ENCODE data around the gene NR3C2. TPM values are rescaled to one million over a fixed set of nuclear protein-coding genes. Genes with fewer than 3 reads are reported as not detected.

The NR3C2 gene
- total RNA-seq, 2 donors from 2014 or later: 14.6 to 17.4 TPM

GRCh38 chr4:148265627-148266026 is 176.6 kb downstream of the NR3C2 start:
- no peak for TF ChIP-seq POLR2A (IDR thresholded peaks at IDR 0.05)
- no peak for TF ChIP-seq CTCF (IDR thresholded peaks at IDR 0.05)
- TF ChIP-seq POLR2AphosphoS5 (IDR thresholded peaks at IDR 0.05): no peak
- no peaks in the 10 kb centered on the region for H3K27me3 ChIP-seq (replicated peaks; ENCODE audit: insufficient read depth)
- H3K4me1 ChIP-seq (replicated peaks): no peaks in the 10 kb centered on the region
- no peak for DNase-seq (ENCODE audit: low spot score)
- no peak overlapping the region for H3K4me3 ChIP-seq
- no peaks in the 10 kb centered on the region for H3K36me3 ChIP-seq
- intact Hi-C loops (cut with DNase I): no loop called here
- WGBS: 91% methylated on average over 5 of the region's 5 CpGs
- no peak overlapping the region for H3K27ac ChIP-seq
- no peaks in the 10 kb centered on the region for H3K9me3 ChIP-seq

GRCh38 chr4:148263802-148264201 is 178.4 kb downstream of the NR3C2 start:
- Histone ChIP-seq H3K4me1 (replicated peaks) (no peaks in the 10 kb centered on the region), H3K4me3 (no peak overlapping the region), H3K27ac (no peak overlapping the region), H3K9me3 (no peaks in the 10 kb centered on the region), H3K27me3 (replicated peaks; ENCODE audit: insufficient read depth) (no peaks in the 10 kb centered on the region), H3K36me3 (no peaks in the 10 kb centered on the region)
- TF ChIP-seq CTCF (IDR thresholded peaks at IDR 0.05): no peak
- TF ChIP-seq POLR2AphosphoS5 (IDR thresholded peaks at IDR 0.05): no peak
- no peak for TF ChIP-seq POLR2A (IDR thresholded peaks at IDR 0.05)
- intact Hi-C loops (cut with DNase I): no loop called here
- 82% methylated on average over 2 of the region's 2 CpGs for WGBS
- DNase-seq (ENCODE audit: low spot score): no peak

- 89% methylated on average over 4 of the region's 4 CpGs for WGBS
- no peak overlapping the region for H3K4me3 ChIP-seq
- DNase-seq (ENCODE audit: low spot score): no peak
- no peaks in the 10 kb centered on the region for H3K9me3 ChIP-seq
- intact Hi-C loops (cut with DNase I): no loop called here
- H3K27ac ChIP-seq: no peak overlapping the region
- no peaks in the 10 kb centered on the region for H3K36me3 ChIP-seq
- TF ChIP-seq POLR2A (IDR thresholded peaks at IDR 0.05) (no peak), POLR2AphosphoS5 (IDR thresholded peaks at IDR 0.05) (no peak), CTCF (IDR thresholded peaks at IDR 0.05) (no peak)
- no peaks in the 10 kb centered on the region for H3K27me3 ChIP-seq (replicated peaks; ENCODE audit: insufficient read depth)
- no peaks in the 10 kb centered on the region for H3K4me1 ChIP-seq (replicated peaks)
Measured at GRCh38 chr4:148263127-148263526, 179.1 kb downstream of the NR3C2 start.

GRCh38 chr4:148261848-148262247 is 180.4 kb downstream of the NR3C2 start:
- no peak for TF ChIP-seq CTCF (IDR thresholded peaks at IDR 0.05)
- no peak for TF ChIP-seq POLR2A (IDR thresholded peaks at IDR 0.05)
- TF ChIP-seq POLR2AphosphoS5 (IDR thresholded peaks at IDR 0.05): no peak
- Histone ChIP-seq H3K27ac (no peak overlapping the region), H3K36me3 (no peaks in the 10 kb centered on the region), H3K9me3 (no peaks in the 10 kb centered on the region), H3K4me3 (no peak overlapping the region), H3K4me1 (replicated peaks) (no peaks in the 10 kb centered on the region), H3K27me3 (replicated peaks; ENCODE audit: insufficient read depth) (no peaks in the 10 kb centered on the region)
- no peak for DNase-seq (ENCODE audit: low spot score)
- 17% methylated on average over 4 of the region's 4 CpGs for WGBS
- intact Hi-C loops (cut with DNase I): no loop called here

GRCh38 chr4:148259841-148260240 is 182.4 kb downstream of the NR3C2 start:
- no peaks in the 10 kb centered on the region for H3K27me3 ChIP-seq (replicated peaks; ENCODE audit: insufficient read depth)
- 95% methylated on average over 3 of the region's 3 CpGs for WGBS
- intact Hi-C loops (cut with DNase I): no loop called here

More at GRCh38 chr4:148259841-148260240, 182.4 kb downstream of the NR3C2 start:
- H3K9me3 ChIP-seq: no peaks in the 10 kb centered on the region
- H3K27ac ChIP-seq: no peak overlapping the region
- H3K36me3 ChIP-seq: no peaks in the 10 kb centered on the region
- H3K4me3 ChIP-seq: no peak overlapping the region
- TF ChIP-seq POLR2A (IDR thresholded peaks at IDR 0.05) (no peak), POLR2AphosphoS5 (IDR thresholded peaks at IDR 0.05) (no peak), CTCF (IDR thresholded peaks at IDR 0.05) (no peak)
- DNase-seq (ENCODE audit: low spot score): no peak
- H3K4me1 ChIP-seq (replicated peaks): no peaks in the 10 kb centered on the region

All from prostate gland (tissue), 2 donors.